ENCODE results near the gene OR10A2. TPM values are rescaled to one million over a fixed set of nuclear protein-coding genes. Genes with fewer than 3 reads are reported as not detected.
"Not testable (repeated sequence)": the region's sequence is repeated elsewhere in the genome, so short reads cannot be mapped to it uniquely, and the experiment has no call there.

OR10A2 gene
- polyA plus RNA-seq, 4 donors = 0.03 TPM; not detected in 3

DNA sequence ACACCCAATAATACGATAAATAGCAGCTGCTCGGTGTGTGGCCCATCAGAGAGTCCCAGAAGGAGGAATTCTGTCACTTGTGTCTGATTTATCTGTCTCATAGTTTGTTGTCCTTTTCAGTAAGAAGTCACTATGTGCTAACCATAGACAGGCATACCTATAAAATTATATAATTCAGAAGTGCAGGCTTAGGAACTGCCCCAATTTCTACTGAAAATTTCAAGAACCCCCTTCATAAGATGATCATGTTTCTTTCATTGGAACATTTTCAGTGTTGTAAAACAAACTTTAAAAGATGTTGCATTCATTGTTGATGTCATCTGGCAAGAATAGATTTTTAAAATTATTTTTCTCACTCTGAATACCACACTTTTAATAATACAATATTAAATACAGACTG is 29.5 kb downstream of the OR10A2 start, which contains the start of gene OR2D2:
Gene OR2D2, minus strand, starts transcription at position 101 of the 400 bp plus-strand sequence. Its CDS starts 0 bp downstream, at position 101.
- no peak for FAIRE-seq
- DNase-seq = no peak
- no peak within 1 kb of the TSS for H3K4me3 ChIP-seq (ENCODE audit: low read depth in 1 of 3, low read length in 3 of 3)
- H3K27ac ChIP-seq (ENCODE audit: low read depth in 1 of 3, low read length in 2 of 3) = no peak within 1 kb of the TSS
- 64 to 81% (median 80%) methylated on average over 2 of the region's 2 CpGs for WGBS, 3 donors
- H3K36me3 ChIP-seq (ENCODE audit: control insufficient read depth in 3 of 3, insufficient read depth in 2 of 3, low read depth in 1 of 3, low read length in 3 of 3) = no peaks in the 10 kb centered on the region
- H3K4me1 ChIP-seq (ENCODE audit: control insufficient read depth in 3 of 3, insufficient read depth in 2 of 3, low read depth in 1 of 3, low read length in 2 of 3) = no peaks in the 10 kb centered on the region
- no peaks in the 10 kb centered on the region for H3K27me3 ChIP-seq (ENCODE audit: control insufficient read depth in 3 of 3, insufficient read depth in 3 of 3, low read length in 3 of 3)
- no peaks in the 10 kb centered on the region for H3K9me3 ChIP-seq (ENCODE audit: control insufficient read depth in 2 of 2, insufficient read depth in 1 of 2, low read depth in 1 of 2, low read length in 1 of 2)

DNA sequence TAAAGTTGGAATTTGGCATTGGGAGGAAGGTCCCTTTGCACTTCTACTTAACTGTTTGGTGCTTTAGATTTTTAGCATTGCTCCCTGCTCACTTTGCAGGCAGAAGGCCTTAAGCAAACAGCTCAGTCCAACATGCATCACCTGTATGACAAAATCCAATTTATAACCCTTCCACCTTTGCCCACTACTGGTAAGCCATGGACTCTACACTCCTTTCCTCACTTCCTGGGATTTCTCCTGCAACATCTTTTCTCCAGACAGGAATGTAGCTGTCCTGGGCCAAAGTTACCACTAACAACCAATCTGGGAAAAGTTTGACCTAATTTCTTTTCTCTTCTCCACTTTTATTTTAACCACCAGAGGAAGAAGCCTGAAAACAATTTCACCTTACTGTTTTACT is 31.2 kb downstream of the OR10A2 start:
- FAIRE-seq = no peak

DNA sequence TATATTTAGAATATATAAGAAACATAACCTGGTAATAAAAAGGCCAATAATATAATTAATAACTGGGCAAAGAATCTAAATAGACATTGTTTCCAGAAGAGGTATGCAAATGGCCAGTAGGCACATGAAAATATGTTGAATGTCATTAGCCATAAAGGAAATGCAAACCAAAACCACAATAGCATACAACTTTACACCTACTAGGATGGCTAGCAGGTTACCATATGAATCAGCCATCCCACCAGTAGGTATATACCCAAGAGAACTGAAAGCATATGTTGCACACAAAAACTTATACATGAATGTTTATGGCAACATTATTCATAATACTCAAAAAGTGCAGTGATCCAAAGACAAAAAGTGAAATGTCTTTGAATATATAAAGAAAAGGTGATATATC is 32.2 kb downstream of the OR10A2 start:
- Histone ChIP-seq H3K27ac (ENCODE audit: low read depth in 1 of 3, low read length in 2 of 3) (no peak overlapping the region), H3K36me3 (ENCODE audit: control insufficient read depth in 3 of 3, insufficient read depth in 2 of 3, low read depth in 1 of 3, low read length in 3 of 3) (no peaks in the 10 kb centered on the region), H3K4me1 (ENCODE audit: control insufficient read depth in 3 of 3, insufficient read depth in 2 of 3, low read depth in 1 of 3, low read length in 2 of 3) (no peaks in the 10 kb centered on the region), H3K4me3 (ENCODE audit: low read depth in 1 of 3, low read length in 3 of 3) (no peak overlapping the region), H3K9me3 (ENCODE audit: control insufficient read depth in 2 of 2, insufficient read depth in 1 of 2, low read depth in 1 of 2, low read length in 1 of 2) (no peaks in the 10 kb centered on the region), H3K27me3 (ENCODE audit: control insufficient read depth in 3 of 3, insufficient read depth in 3 of 3, low read length in 3 of 3) (no peaks in the 10 kb centered on the region)
- FAIRE-seq = no peak
- DNase-seq = no peak

More for the DNA sequence above, 31.2 kb downstream of the OR10A2 start:
- Histone ChIP-seq H3K27me3 (ENCODE audit: control insufficient read depth in 3 of 3, insufficient read depth in 3 of 3, low read length in 3 of 3) (no peaks in the 10 kb centered on the region), H3K27ac (ENCODE audit: low read depth in 1 of 3, low read length in 2 of 3) (no peak overlapping the region), H3K36me3 (ENCODE audit: control insufficient read depth in 3 of 3, insufficient read depth in 2 of 3, low read depth in 1 of 3, low read length in 3 of 3) (no peaks in the 10 kb centered on the region), H3K4me3 (ENCODE audit: low read depth in 1 of 3, low read length in 3 of 3) (no peak overlapping the region), H3K9me3 (ENCODE audit: control insufficient read depth in 2 of 2, insufficient read depth in 1 of 2, low read depth in 1 of 2, low read length in 1 of 2) (no peaks in the 10 kb centered on the region), H3K4me1 (ENCODE audit: control insufficient read depth in 3 of 3, insufficient read depth in 2 of 3, low read depth in 1 of 3, low read length in 2 of 3) (no peaks in the 10 kb centered on the region)
- DNase-seq = peak in 1 of 2 donors; percentile 5

DNA sequence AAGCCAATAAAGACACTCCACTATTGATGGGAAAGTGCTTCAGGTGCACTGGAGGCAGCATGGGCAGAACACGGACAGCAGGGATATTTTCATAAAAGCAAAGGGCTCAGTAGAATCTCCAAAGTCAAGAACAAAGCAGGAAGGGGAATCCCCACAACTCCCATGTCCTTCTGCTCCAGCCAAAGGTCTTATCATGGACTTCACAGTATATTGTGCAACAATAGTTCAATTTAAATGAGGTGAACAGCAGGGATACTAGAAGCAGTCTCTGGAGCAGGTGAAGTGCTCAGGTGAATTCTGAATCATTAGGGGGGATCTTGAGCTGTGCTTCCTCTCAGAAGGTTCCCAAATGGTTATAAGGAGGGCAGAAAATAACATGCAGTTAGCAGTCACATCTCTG is 36.1 kb downstream of the OR10A2 start:
- no peaks in the 10 kb centered on the region for H3K27me3 ChIP-seq (ENCODE audit: control insufficient read depth in 3 of 3, insufficient read depth in 3 of 3, low read length in 3 of 3)
- H3K9me3 ChIP-seq (ENCODE audit: control insufficient read depth in 2 of 2, insufficient read depth in 1 of 2, low read depth in 1 of 2, low read length in 1 of 2) = no peaks in the 10 kb centered on the region
- H3K4me3 ChIP-seq (ENCODE audit: low read depth in 1 of 3, low read length in 3 of 3) = no peak overlapping the region
- no peaks in the 10 kb centered on the region for H3K4me1 ChIP-seq (ENCODE audit: control insufficient read depth in 3 of 3, insufficient read depth in 2 of 3, low read depth in 1 of 3, low read length in 2 of 3)
- 29 to 50% (median 30%) methylated on average over 1 of the region's 1 CpG for WGBS, 3 donors
- DNase-seq = no peak
- H3K27ac ChIP-seq (ENCODE audit: low read depth in 1 of 3, low read length in 2 of 3) = no peak overlapping the region
- no peak for FAIRE-seq
- H3K36me3 ChIP-seq (ENCODE audit: control insufficient read depth in 3 of 3, insufficient read depth in 2 of 3, low read depth in 1 of 3, low read length in 3 of 3) = no peaks in the 10 kb centered on the region

DNA sequence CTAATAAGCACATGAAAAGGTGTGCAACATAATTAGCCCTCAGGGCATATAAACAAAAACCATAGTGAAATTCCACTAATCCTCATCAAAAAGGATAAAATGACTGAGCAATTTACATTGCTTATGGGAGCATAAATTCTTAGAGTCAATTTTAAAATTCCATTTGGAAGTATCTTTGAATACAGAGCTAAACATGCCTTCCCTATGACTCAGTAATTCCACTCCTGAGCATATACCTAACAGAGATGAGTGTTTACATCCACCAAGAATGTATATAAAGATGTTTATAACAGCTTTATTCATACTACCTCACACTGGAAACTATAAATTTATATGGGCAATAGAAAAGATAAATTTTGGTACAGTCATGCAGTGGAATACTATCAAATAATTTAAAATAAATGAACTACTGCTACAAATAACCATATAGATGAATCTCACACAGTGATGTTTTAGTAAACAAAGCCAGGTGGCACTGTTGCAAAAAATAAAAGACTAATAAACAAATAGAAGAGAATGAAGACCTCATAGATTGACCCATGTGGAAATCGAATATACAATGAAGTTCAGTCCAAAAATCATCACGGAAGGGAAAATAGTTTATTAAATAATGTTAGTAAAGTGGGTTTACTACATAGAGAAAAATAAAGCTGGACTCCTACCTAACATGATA is 37.6 kb downstream of the OR10A2 start:
- Histone ChIP-seq H3K36me3 (ENCODE audit: control insufficient read depth in 3 of 3, insufficient read depth in 2 of 3, low read depth in 1 of 3, low read length in 3 of 3) (no peaks in the 10 kb centered on the region), H3K9me3 (ENCODE audit: control insufficient read depth in 2 of 2, insufficient read depth in 1 of 2, low read depth in 1 of 2, low read length in 1 of 2) (no peaks in the 10 kb centered on the region), H3K27ac (ENCODE audit: low read depth in 1 of 3, low read length in 2 of 3) (no peak overlapping the region), H3K4me3 (ENCODE audit: low read depth in 1 of 3, low read length in 3 of 3) (no peak overlapping the region), H3K27me3 (ENCODE audit: control insufficient read depth in 3 of 3, insufficient read depth in 3 of 3, low read length in 3 of 3) (no peaks in the 10 kb centered on the region), H3K4me1 (ENCODE audit: control insufficient read depth in 3 of 3, insufficient read depth in 2 of 3, low read depth in 1 of 3, low read length in 2 of 3) (no peaks in the 10 kb centered on the region)
- DNase-seq (no peak), FAIRE-seq (no peak)
- 39 to 54% (median 50%) methylated on average over 2 of the region's 2 CpGs for WGBS, 3 donors

DNA sequence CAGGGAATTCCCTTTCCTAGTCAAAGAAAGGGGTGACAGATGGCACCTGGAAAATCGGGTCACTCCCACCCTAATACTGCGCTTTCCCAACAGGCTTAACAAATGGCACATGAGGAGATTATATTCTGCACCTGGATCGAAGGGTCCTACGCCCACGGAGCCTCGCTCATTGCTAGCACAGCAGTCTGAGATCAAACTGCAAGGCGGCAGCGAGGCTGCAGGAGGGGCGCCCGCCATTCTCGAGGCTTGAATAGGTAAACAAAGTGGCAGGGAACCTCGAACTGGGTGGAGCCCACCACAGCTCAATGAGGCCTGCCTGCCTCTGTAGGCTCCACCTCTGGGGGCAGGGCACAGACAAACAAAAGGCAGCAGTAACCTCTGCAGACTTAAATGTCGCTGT is 41.9 kb downstream of the OR10A2 start:
- 82 to 89% (median 82%) methylated on average over 12 to 13 of the region's 13 CpGs for WGBS, 3 donors
- H3K36me3 ChIP-seq (ENCODE audit: control insufficient read depth in 3 of 3, insufficient read depth in 2 of 3, low read depth in 1 of 3, low read length in 3 of 3) = not testable (repeated sequence)

DNA sequence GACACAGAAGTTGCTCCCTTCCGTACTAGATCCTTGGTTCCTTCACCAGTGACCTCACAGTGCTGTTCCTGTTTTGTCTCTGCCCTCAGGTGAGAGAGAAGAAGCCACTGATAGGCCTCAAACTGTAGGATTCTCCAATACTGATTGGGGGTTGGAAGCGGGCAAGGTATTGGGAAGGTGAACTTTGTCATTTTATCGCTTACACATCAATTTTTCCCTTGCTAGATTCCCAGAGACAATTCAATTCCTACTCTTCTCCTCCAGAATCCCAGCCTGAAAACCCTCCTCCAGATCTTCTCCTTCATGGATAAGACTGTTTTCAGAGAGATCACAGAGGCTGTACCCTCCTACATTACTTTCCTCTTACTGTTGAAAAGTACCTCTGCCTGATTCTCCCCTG is 48.5 kb downstream of the OR10A2 start:
- no peak overlapping the region for H3K4me3 ChIP-seq (ENCODE audit: low read depth in 1 of 3, low read length in 3 of 3)
- no peak for FAIRE-seq
- H3K27ac ChIP-seq (ENCODE audit: low read depth in 1 of 3, low read length in 2 of 3) = no peak overlapping the region
- 82 to 97% (median 83%) methylated on average over 3 of the region's 3 CpGs for WGBS, 3 donors
- no peaks in the 10 kb centered on the region for H3K9me3 ChIP-seq (ENCODE audit: control insufficient read depth in 2 of 2, insufficient read depth in 1 of 2, low read depth in 1 of 2, low read length in 1 of 2)
- H3K4me1 ChIP-seq (ENCODE audit: control insufficient read depth in 3 of 3, insufficient read depth in 2 of 3, low read depth in 1 of 3, low read length in 2 of 3) = no peaks in the 10 kb centered on the region
- H3K36me3 ChIP-seq (ENCODE audit: control insufficient read depth in 3 of 3, insufficient read depth in 2 of 3, low read depth in 1 of 3, low read length in 3 of 3) = no peaks in the 10 kb centered on the region
- DNase-seq = no peak
- no peaks in the 10 kb centered on the region for H3K27me3 ChIP-seq (ENCODE audit: control insufficient read depth in 3 of 3, insufficient read depth in 3 of 3, low read length in 3 of 3)

More for the DNA sequence above, 41.9 kb downstream of the OR10A2 start:
- H3K27me3 ChIP-seq (ENCODE audit: control insufficient read depth in 3 of 3, insufficient read depth in 3 of 3, low read length in 3 of 3); DNase-seq; H3K9me3 ChIP-seq (ENCODE audit: control insufficient read depth in 2 of 2, insufficient read depth in 1 of 2, low read depth in 1 of 2, low read length in 1 of 2); H3K4me1 ChIP-seq (ENCODE audit: control insufficient read depth in 3 of 3, insufficient read depth in 2 of 3, low read depth in 1 of 3, low read length in 2 of 3); FAIRE-seq; H3K27ac ChIP-seq (ENCODE audit: low read depth in 1 of 3, low read length in 2 of 3); H3K4me3 ChIP-seq (ENCODE audit: low read depth in 1 of 3, low read length in 3 of 3): not testable (repeated sequence)

DNA sequence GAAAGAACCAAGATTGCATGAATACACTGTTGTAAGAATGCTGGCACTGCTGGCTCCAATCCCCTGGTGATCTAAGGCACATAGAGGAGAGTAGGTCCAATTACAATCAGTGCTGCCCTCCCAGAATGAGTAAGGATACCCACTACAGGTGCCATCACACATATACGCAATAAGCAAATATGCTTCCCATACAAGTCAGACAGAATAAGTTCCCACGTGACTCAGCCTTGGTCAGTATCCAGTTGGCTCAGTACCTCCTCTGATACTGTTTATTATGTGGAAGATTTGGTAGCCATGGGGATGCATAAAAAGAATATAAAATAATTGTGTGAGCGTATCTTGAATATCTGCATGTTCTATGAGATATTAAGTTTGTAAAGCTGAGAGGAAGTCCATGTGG is 49.1 kb downstream of the OR10A2 start:
- Histone ChIP-seq H3K27me3 (ENCODE audit: control insufficient read depth in 3 of 3, insufficient read depth in 3 of 3, low read length in 3 of 3) (no peaks in the 10 kb centered on the region), H3K36me3 (ENCODE audit: control insufficient read depth in 3 of 3, insufficient read depth in 2 of 3, low read depth in 1 of 3, low read length in 3 of 3) (no peaks in the 10 kb centered on the region), H3K4me1 (ENCODE audit: control insufficient read depth in 3 of 3, insufficient read depth in 2 of 3, low read depth in 1 of 3, low read length in 2 of 3) (no peaks in the 10 kb centered on the region), H3K4me3 (ENCODE audit: low read depth in 1 of 3, low read length in 3 of 3) (no peak overlapping the region), H3K9me3 (ENCODE audit: control insufficient read depth in 2 of 2, insufficient read depth in 1 of 2, low read depth in 1 of 2, low read length in 1 of 2) (no peaks in the 10 kb centered on the region), H3K27ac (ENCODE audit: low read depth in 1 of 3, low read length in 2 of 3) (no peak overlapping the region)
- WGBS, 3 donors = 31 to 63% (median 38%) methylated on average over 3 of the region's 3 CpGs
- FAIRE-seq = no peak
- no peak for DNase-seq

DNA sequence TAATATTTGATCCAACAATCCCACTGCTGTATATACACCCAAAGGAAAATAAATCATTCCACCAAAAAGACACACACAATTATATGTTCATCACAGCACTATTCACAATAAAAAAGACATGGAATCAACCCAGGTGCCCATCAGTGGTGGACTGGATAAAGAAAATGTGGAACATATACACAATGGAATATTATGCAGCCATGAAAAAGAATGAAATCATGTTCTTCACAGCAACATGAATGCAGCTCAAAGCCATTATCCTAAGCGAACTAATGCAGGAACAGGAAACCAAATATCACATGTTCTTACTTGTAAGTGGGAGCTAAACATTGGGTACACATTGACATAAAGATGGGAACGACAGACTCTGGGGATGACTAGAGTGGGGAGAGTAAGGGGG is 56.8 kb downstream of the OR10A2 start:
- Histone ChIP-seq H3K4me3 (ENCODE audit: low read depth in 1 of 3, low read length in 3 of 3) (no peak overlapping the region), H3K9me3 (ENCODE audit: control insufficient read depth in 2 of 2, insufficient read depth in 1 of 2, low read depth in 1 of 2, low read length in 1 of 2) (no peaks in the 10 kb centered on the region), H3K4me1 (ENCODE audit: control insufficient read depth in 3 of 3, insufficient read depth in 2 of 3, low read depth in 1 of 3, low read length in 2 of 3) (no peaks in the 10 kb centered on the region), H3K36me3 (ENCODE audit: control insufficient read depth in 3 of 3, insufficient read depth in 2 of 3, low read depth in 1 of 3, low read length in 3 of 3) (no peaks in the 10 kb centered on the region), H3K27ac (ENCODE audit: low read depth in 1 of 3, low read length in 2 of 3) (no peak overlapping the region), H3K27me3 (ENCODE audit: control insufficient read depth in 3 of 3, insufficient read depth in 3 of 3, low read length in 3 of 3) (no peaks in the 10 kb centered on the region)
- no peak for FAIRE-seq
- DNase-seq = no peak
- WGBS, 3 donors = 27 to 55% (median 51%) methylated on average over 2 of the region's 2 CpGs

Measured in small intestine (tissue), 7 donors.